NB4 (cell line): ENCODE results near the gene CTTNBP2NL.

Experiments
- CTCF ChIP-seq: IDR thresholded peaks from one replicate; pipeline ENCODE4 v1.5.1; 2012; ENCODE audit warnings: low read depth, low read length
- MAX ChIP-seq: IDR thresholded peaks from 2 replicates; pipeline ENCODE4 v1.6.1; 2011; ENCODE audit warnings: low read depth, low read length
- POLR2A ChIP-seq: IDR thresholded peaks from 2 replicates; pipeline ENCODE4 v1.6.1; 2011; ENCODE audit warnings: mild to moderate bottlenecking; ENCODE audit not compliant: insufficient read length; ENCODE audit errors: extremely low read depth

GRCh38 chr1:112493351-112493750 lies 97.3 kb downstream of the CTTNBP2NL start:
- no peak for TF ChIP-seq CTCF
- no peak for TF ChIP-seq POLR2A
- no peak for TF ChIP-seq MAX
